H1 (cell line): Measurements from ENCODE around the gene MPV17L. TPM values are rescaled to one million over a fixed set of nuclear protein-coding genes. Genes with fewer than 3 reads are reported as not detected.
"Not testable (repeated sequence)": the region's sequence is repeated elsewhere in the genome, so short reads cannot be mapped to it uniquely, and the experiment has no call there.

Experiments used
- CTCF ChIA-PET: fragments of 300-600 bp; sonication (Branson Sonifier 250); formaldehyde crosslinking; loops from one replicate; lab custom pipeline; 2021; ENCODE audit not compliant: partially characterized antibody; lab: Charles Lee
- POLR2A ChIA-PET: fragments of 300-600 bp; sonication (Branson Sonifier 250); formaldehyde crosslinking; loops from one replicate; lab custom pipeline; 2021; ENCODE audit warnings: inconsistent platforms; ENCODE audit not compliant: partially characterized antibody; lab: Charles Lee
- DNase-seq, 2 experiments: peaks; one replicate each; pipeline versions ENCODE4 v3.0.0 to v3.0.0-alpha.2; 2010 to 2022; ENCODE audit warnings: low spot score in 2 of 2, low read depth in 1 of 2, mixed read lengths in 1 of 2
- FAIRE-seq: peaks from 2 replicates; lab custom pipeline; 2011; peaks lifted over from hg19 to GRCh38; lab: Jason Lieb, UNC
- H2AFZ ChIP-seq: 2 replicates; pipeline ENCODE4 v1.8.1; 2012; ENCODE audit warnings: low read length, inconsistent platforms
- H2AK5ac ChIP-seq: 2 replicates; pipeline ENCODE4 v1.6.1; 2013; ENCODE audit warnings: low read depth, low read length
- H2BK120ac ChIP-seq: replicated peaks from 2 replicates; pipeline ENCODE3; 2013; ENCODE audit warnings: low read depth, low read length, inconsistent platforms
- H2BK12ac ChIP-seq: 2 replicates; pipeline ENCODE4 v1.6.1; 2013; ENCODE audit warnings: low read depth, low read length
- H2BK15ac ChIP-seq: 2 replicates; pipeline ENCODE4 v1.6.1; 2013; ENCODE audit warnings: low read length
- H2BK20ac ChIP-seq: 2 replicates; pipeline ENCODE4 v1.6.1; 2013; ENCODE audit warnings: low read length
- H2BK5ac ChIP-seq: 2 replicates; pipeline ENCODE4 v1.6.1; 2013; ENCODE audit warnings: low read depth, low read length
- H3K14ac ChIP-seq: 2 replicates; pipeline ENCODE4 v1.6.1; 2013; ENCODE audit warnings: inconsistent platforms; ENCODE audit not compliant: insufficient read length
- H3K18ac ChIP-seq: 2 replicates; pipeline ENCODE4 v1.6.1; 2013; ENCODE audit warnings: low read length; ENCODE audit errors: extremely low read depth
- H3K23ac ChIP-seq: 2 replicates; pipeline ENCODE4 v1.6.1; 2013; ENCODE audit warnings: inconsistent platforms; ENCODE audit not compliant: insufficient read length
- H3K23me2 ChIP-seq: 2 replicates; pipeline ENCODE4 v1.6.1; 2013; ENCODE audit warnings: low read depth, low read length
- H3K27ac ChIP-seq: 2 replicates; pipeline ENCODE4 v1.6.1; 2011; ENCODE audit warnings: low read depth, low read length, inconsistent platforms
- H3K27me3 ChIP-seq, 4 experiments: replicated peaks in 1 of 4; 1 replicate in 1 of 4; 2 replicates in 3 of 4; pipeline versions ENCODE4 v1.6.1 to v1.8.1; 2011 to 2013; ENCODE audit warnings: low read length in 3 of 4, mild to moderate bottlenecking in 3 of 4, inconsistent platforms in 2 of 4, mixed read lengths in 2 of 4, moderate library complexity in 1 of 4; ENCODE audit not compliant: control insufficient read depth in 3 of 4, insufficient read depth in 3 of 4; ENCODE audit errors: extremely low read depth in 1 of 4
- H3K36me3 ChIP-seq, 4 experiments: 2 replicates each; pipeline versions ENCODE4 v1.6.1 to v1.8.1; 2011 to 2013; ENCODE audit warnings: mild to moderate bottlenecking in 4 of 4, low read length in 3 of 4, moderate library complexity in 2 of 4, control low read depth in 1 of 4, inconsistent platforms in 1 of 4; ENCODE audit not compliant: insufficient read depth in 4 of 4, control insufficient read depth in 2 of 4
- H3K4ac ChIP-seq: replicated peaks from 2 replicates; pipeline ENCODE3; 2013; ENCODE audit warnings: low read length, low read depth, mixed read lengths, inconsistent platforms; ENCODE audit not compliant: insufficient read length
- H3K4me1 ChIP-seq, 4 experiments: replicated peaks in 1 of 4; 1 replicate in 1 of 4; 2 replicates in 3 of 4; pipeline versions ENCODE4 v1.6.1 to v1.8.1; 2011 to 2013; ENCODE audit warnings: low read length in 3 of 4, inconsistent platforms in 2 of 4, mixed read lengths in 1 of 4; ENCODE audit not compliant: insufficient read depth in 4 of 4, control insufficient read depth in 3 of 4
- H3K4me2 ChIP-seq, 2 experiments: 2 replicates each; pipeline versions ENCODE4 v1.6.1 to v1.8.1; 2011 to 2013; ENCODE audit warnings: low read depth in 2 of 2, low read length in 2 of 2, control low read depth in 1 of 2, inconsistent platforms in 1 of 2, mild to moderate bottlenecking in 1 of 2; ENCODE audit not compliant: insufficient read depth in 1 of 2
- H3K4me3 ChIP-seq, 4 experiments: fragments of 200-600, 300-600 bp in 1 of 4; sonication (generic), shearing (Covaris generic), sonication (Bioruptor Twin) in 1 of 4; 2 replicates each; pipeline versions ENCODE4 v1.5.1 to v1.8.1; 2011 to 2016; ENCODE audit warnings: low read length in 4 of 4, low read depth in 3 of 4, control low read depth in 2 of 4, inconsistent platforms in 2 of 4, mild to moderate bottlenecking in 2 of 4, mixed read lengths in 1 of 4, moderate library complexity in 1 of 4; ENCODE audit not compliant: insufficient read depth in 2 of 4; ENCODE audit errors: extremely low read depth in 1 of 4
- H3K56ac ChIP-seq: replicated peaks from 2 replicates; pipeline ENCODE3; 2013; ENCODE audit warnings: low read depth, mild to moderate bottlenecking, mixed read lengths, low read length, inconsistent platforms; ENCODE audit not compliant: insufficient read length
- H3K79me1 ChIP-seq: 2 replicates; pipeline ENCODE4 v1.6.1; 2013; ENCODE audit warnings: low read depth, low read length, control low read depth
- H3K79me2 ChIP-seq, 2 experiments: 2 replicates each; pipeline versions ENCODE4 v1.6.1 to v1.8.1; 2012 to 2013; ENCODE audit warnings: low read length in 2 of 2, mild to moderate bottlenecking in 2 of 2, inconsistent platforms in 1 of 2; ENCODE audit not compliant: insufficient read depth in 2 of 2, control insufficient read depth in 1 of 2
- H3K9ac ChIP-seq, 4 experiments: replicated peaks in 1 of 4; 1 replicate in 1 of 4; 2 replicates in 3 of 4; pipeline versions ENCODE4 v1.6.1 to v1.8.1; 2011 to 2013; ENCODE audit warnings: low read depth in 3 of 4, low read length in 3 of 4, control low read depth in 2 of 4, mild to moderate bottlenecking in 2 of 4, moderate library complexity in 2 of 4, inconsistent platforms in 1 of 4; ENCODE audit errors: extremely low read depth in 1 of 4
- H3K9me3 ChIP-seq, 2 experiments: 2 replicates each; pipeline versions ENCODE4 v1.6.1 to v1.8.1; 2012 to 2013; ENCODE audit warnings: mild to moderate bottlenecking in 2 of 2, moderate library complexity in 2 of 2, control low read depth in 1 of 2, inconsistent platforms in 1 of 2, low read depth in 1 of 2, low read length in 1 of 2, mixed read lengths in 1 of 2; ENCODE audit not compliant: insufficient read depth in 2 of 2
- H4K20me1 ChIP-seq, 2 experiments: replicated peaks in 1 of 2; 2 replicates each; pipeline versions ENCODE3 to v1.8.1; 2011 to 2013; ENCODE audit warnings: inconsistent platforms in 2 of 2, low read length in 2 of 2, mild to moderate bottlenecking in 1 of 2; ENCODE audit not compliant: insufficient read depth in 2 of 2, control insufficient read depth in 1 of 2
- H4K5ac ChIP-seq: 2 replicates; pipeline ENCODE4 v1.6.1; 2013; ENCODE audit warnings: low read length, low read depth, mixed read lengths, inconsistent platforms; ENCODE audit not compliant: insufficient read length
- H4K8ac ChIP-seq: 2 replicates; pipeline ENCODE4 v1.8.0; 2013; ENCODE audit warnings: mild to moderate bottlenecking, moderate library complexity, low read length, inconsistent platforms; ENCODE audit not compliant: insufficient read depth; ENCODE audit errors: extremely low read depth
- H4K91ac ChIP-seq: replicated peaks from 2 replicates; pipeline ENCODE3; 2013; ENCODE audit warnings: low read length, mixed read lengths, inconsistent platforms; ENCODE audit not compliant: insufficient read length
- CHD2 ChIP-seq: IDR thresholded peaks from 2 replicates; pipeline ENCODE4 v1.6.1; 2012; ENCODE audit warnings: low read length, improper control_type of control experiment
- NRF1 ChIP-seq: IDR thresholded peaks from 2 replicates; pipeline ENCODE4 v1.6.1; 2011; ENCODE audit warnings: mild to moderate bottlenecking, low read depth, low read length, improper control_type of control experiment
- POLR2AphosphoS5 ChIP-seq: IDR thresholded peaks from 2 replicates; pipeline ENCODE4 v1.6.1; 2011; ENCODE audit warnings: low read depth, low read length
- RAD21 ChIP-seq, 2 experiments: IDR thresholded peaks in 1 of 2; conservative IDR thresholded peaks in 1 of 2; 2 replicates each; pipeline ENCODE4 v1.6.1; 2011; ENCODE audit warnings: low read depth in 2 of 2, low read length in 2 of 2, improper control_type of control experiment in 1 of 2, inconsistent platforms in 1 of 2, mild to moderate bottlenecking in 1 of 2, moderate library complexity in 1 of 2
- WGBS, 2 experiments: shearing (Covaris generic) in 1 of 2; methylation state at CpG; one replicate each; pipeline versions ENCODE4 v1.1.6 to v1.1.7; 2013 to 2015; ENCODE audit warnings: low lambda C conversion rate in 2 of 2, mixed read lengths in 2 of 2, inconsistent platforms in 1 of 2, low coverage in 1 of 2, missing lambda C conversion rate in 1 of 2; ENCODE audit not compliant: insufficient replicate concordance in 2 of 2, insufficient coverage in 1 of 2, insufficient read length in 1 of 2; ENCODE audit errors: extremely low coverage in 1 of 2, missing lambda C conversion rate in 1 of 2; 5-methylcytosine and 5-hydroxymethylcytosine counted together
- polyA plus RNA-seq, 7 experiments: library from polyadenylated mRNA; depleted of rRNA in 3 of 7; stranded (reverse) in 5 of 7; unstranded in 2 of 7; fragments of >200 nt in 5 of 7; fragments of 200-250 nt in 2 of 7; gene quantifications; 1 replicate in 5 of 7; 2 replicates in 1 of 7; 4 replicates in 1 of 7; pipeline versions ENCODE4 v1.2.1 to v1.2.3, GENCODE V29; 2011 to 2013; ENCODE audit warnings: missing spikeins in 2 of 7, mixed read lengths in 2 of 7
- total RNA-seq: library from RNA; stranded (reverse); fragmentation: NEBNext Ultra II Directional; extraction: Animal tissue kit (Norgen Biotek cat#: 25700); gene quantifications from 2 replicates; pipeline ENCODE4 v1.2.1, GENCODE V29; 2021

MPV17L gene
- total and polyA plus RNA-seq, 2 of the 8 experiments (the other 6 are each of a cell fraction or from before 2014, with no cell fraction given): 6.7 to 8.2 TPM

DNA sequence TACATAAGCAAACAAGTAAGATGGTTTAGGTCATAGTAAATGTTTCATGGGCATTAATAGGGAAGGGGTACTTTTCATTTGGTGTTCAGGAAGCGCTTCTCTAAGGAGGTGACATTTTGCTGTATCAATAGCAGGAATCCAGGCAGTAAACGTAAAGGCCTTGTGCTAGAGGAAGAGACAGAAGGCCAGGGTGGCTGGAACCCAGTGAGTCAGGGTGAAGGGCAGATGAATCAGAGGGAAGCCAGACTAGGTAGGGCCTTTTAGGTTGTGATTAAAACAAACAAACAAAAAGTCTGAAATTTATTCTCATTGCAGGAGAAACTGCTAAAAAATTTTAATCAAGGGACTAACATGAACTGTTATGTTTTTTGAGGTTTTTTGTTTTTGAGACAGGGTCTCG, 45.3 kb downstream of the MPV17L start (continued):
- TF ChIP-seq RAD21 (IDR thresholded peaks at IDR 0.05 in 1 of 2, conservative IDR thresholded peaks at IDR 0.05 in 1 of 2; ENCODE audit: low read depth in 2 of 2, low read length in 2 of 2): no peak
- no peak for TF ChIP-seq CHD2
- no peak for TF ChIP-seq POLR2AphosphoS5
- no peak for TF ChIP-seq NRF1

DNA sequence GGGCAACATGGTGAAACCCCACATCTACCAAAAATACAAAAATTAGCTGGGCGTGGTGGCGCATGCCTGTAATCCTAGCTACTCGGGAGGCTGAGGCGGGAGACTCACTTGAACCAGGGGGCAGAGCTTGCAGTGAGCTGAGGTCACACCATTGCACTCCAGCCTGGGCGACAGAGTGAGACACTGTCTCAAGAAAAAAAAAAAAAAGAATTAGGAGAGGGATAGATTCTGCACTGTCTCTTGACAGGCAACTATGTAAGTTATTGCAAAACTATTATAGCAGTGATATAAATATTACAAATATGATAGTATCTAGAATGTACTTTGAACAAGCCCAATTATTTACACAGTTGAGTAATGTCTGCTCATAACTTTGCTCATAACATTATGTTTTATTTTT, 46.6 kb downstream of the MPV17L start:
- POLR2A ChIA-PET, H3K9ac ChIP-seq, DNase-seq, H2AFZ ChIP-seq, H3K56ac ChIP-seq, H3K27ac ChIP-seq, H3K4ac ChIP-seq, H2BK12ac ChIP-seq, H2BK120ac ChIP-seq, H3K79me2 ChIP-seq, H3K79me1 ChIP-seq, H4K5ac ChIP-seq, H4K20me1 ChIP-seq, H4K8ac ChIP-seq, H2AK5ac ChIP-seq, H3K36me3 ChIP-seq, H4K91ac ChIP-seq, H3K23me2 ChIP-seq, H3K14ac ChIP-seq, H3K9me3 ChIP-seq, H3K4me2 ChIP-seq, H2BK20ac ChIP-seq, FAIRE-seq, H3K23ac ChIP-seq, H3K4me3 ChIP-seq, H3K27me3 ChIP-seq, H3K18ac ChIP-seq, H2BK5ac ChIP-seq, H3K4me1 ChIP-seq, H2BK15ac ChIP-seq: not testable (repeated sequence)
- CTCF ChIA-PET: interaction anchor here (1.1 kb wide), 1 partner anchor 108 kb away, joined by 3 read pairs; no protein-coding TSS in a partner anchor
- WGBS, 2 experiments: 92% methylated on average over 5 of the region's 5 CpGs; no CpG with 5 or more reads in 1 of the 2 experiments
